ENCODE measurements around the gene CNNM4.

DNA sequence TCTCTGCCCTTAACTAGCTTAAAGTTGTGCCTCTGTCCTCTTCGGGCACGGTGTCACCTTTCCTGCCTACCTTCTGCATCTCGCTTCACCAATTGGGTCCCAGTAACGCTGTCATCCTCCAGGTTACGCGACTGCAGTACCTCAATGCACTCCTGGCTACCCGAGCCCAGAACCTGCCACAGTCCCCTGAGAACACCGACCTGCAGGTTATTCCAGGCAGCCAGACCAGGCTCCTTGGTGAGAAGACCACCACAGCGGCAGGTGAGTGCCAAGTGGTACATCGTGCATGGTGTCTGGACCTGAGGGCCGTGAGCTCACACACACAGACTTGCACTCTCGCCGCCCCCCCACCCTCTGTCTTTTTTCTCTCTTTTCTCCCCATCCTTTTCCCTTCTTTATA, 68.2 kb downstream of the CNNM4 start:
- TF ChIP-seq, protein P1, sequence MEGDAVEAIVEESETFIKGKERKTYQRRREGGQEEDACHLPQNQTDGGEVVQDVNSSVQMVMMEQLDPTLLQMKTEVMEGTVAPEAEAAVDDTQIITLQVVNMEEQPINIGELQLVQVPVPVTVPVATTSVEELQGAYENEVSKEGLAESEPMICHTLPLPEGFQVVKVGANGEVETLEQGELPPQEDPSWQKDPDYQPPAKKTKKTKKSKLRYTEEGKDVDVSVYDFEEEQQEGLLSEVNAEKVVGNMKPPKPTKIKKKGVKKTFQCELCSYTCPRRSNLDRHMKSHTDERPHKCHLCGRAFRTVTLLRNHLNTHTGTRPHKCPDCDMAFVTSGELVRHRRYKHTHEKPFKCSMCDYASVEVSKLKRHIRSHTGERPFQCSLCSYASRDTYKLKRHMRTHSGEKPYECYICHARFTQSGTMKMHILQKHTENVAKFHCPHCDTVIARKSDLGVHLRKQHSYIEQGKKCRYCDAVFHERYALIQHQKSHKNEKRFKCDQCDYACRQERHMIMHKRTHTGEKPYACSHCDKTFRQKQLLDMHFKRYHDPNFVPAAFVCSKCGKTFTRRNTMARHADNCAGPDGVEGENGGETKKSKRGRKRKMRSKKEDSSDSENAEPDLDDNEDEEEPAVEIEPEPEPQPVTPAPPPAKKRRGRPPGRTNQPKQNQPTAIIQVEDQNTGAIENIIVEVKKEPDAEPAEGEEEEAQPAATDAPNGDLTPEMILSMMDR (IDR thresholded peaks at IDR 0.05) = no peak
- TF ChIP-seq POLR2A (IDR thresholded peaks at IDR 0.05) (no peak), POLR2AphosphoS5 (IDR thresholded peaks at IDR 0.05; ENCODE audit: insufficient read depth in 1 of 2, low read depth in 1 of 2) (no peak)
